Measurements from ENCODE around the gene COL19A1.

COL19A1 gene

GRCh38 chr6:70180901-70181599, 314.7 kb downstream of the COL19A1 start:
- DNase-seq, result no peak

- no peak for DNase-seq
Measured at GRCh38 chr6:70183538-70183937, 317.2 kb downstream of the COL19A1 start.

- no peak for DNase-seq
Measured at GRCh38 chr6:70184723-70185122, 318.4 kb downstream of the COL19A1 start.

GRCh38 chr6:70186461-70186860, 320.1 kb downstream of the COL19A1 start:
- no peak for DNase-seq

GRCh38 chr6:70188202-70188601, 321.8 kb downstream of the COL19A1 start:
- DNase-seq, result no peak

- no peak for DNase-seq
Measured at GRCh38 chr6:70194421-70194820, 328.1 kb downstream of the COL19A1 start.

- no peak for DNase-seq
Measured at GRCh38 chr6:70196531-70196930, 330.2 kb downstream of the COL19A1 start.

GRCh38 chr6:70198785-70199184, 332.4 kb downstream of the COL19A1 start:
- no peak for DNase-seq

- no peak for DNase-seq
Measured at GRCh38 chr6:70208235-70208790, 342.0 kb downstream of the COL19A1 start.

- DNase-seq, result no peak
Measured at GRCh38 chr6:70210462-70210861, 344.1 kb downstream of the COL19A1 start.

- DNase-seq, result no peak
Measured at GRCh38 chr6:70215460-70216108, 349.2 kb downstream of the COL19A1 start.

GRCh38 chr6:70216767-70217166, 350.4 kb downstream of the COL19A1 start:
- no peak for DNase-seq

- DNase-seq, result no peak
Measured at GRCh38 chr6:70219943-70220613, 353.7 kb downstream of the COL19A1 start.

GRCh38 chr6:70221025-70221714, 354.8 kb downstream of the COL19A1 start:
- no peak for DNase-seq

GRCh38 chr6:70221715-70222438, 355.5 kb downstream of the COL19A1 start:
- DNase-seq, result no peak

- no peak for DNase-seq
Measured at GRCh38 chr6:70222439-70222749, 356.0 kb downstream of the COL19A1 start.

- DNase-seq, result no peak
Measured at GRCh38 chr6:70225055-70225454, 358.7 kb downstream of the COL19A1 start.

GRCh38 chr6:70231311-70231710, 365.0 kb downstream of the COL19A1 start:
- no peak for DNase-seq

- DNase-seq, result no peak
Measured at GRCh38 chr6:70234561-70235236, 368.3 kb downstream of the COL19A1 start.

GRCh38 chr6:70236343-70236742, 370.0 kb downstream of the COL19A1 start:
- no peak for DNase-seq

- no peak for DNase-seq
Measured at GRCh38 chr6:70241031-70241430, 374.7 kb downstream of the COL19A1 start.

GRCh38 chr6:70241991-70242420, 375.6 kb downstream of the COL19A1 start:
- DNase-seq, result no peak

All from activated CD8-positive, alpha-beta memory T cell treated with anti-CD3 and anti-CD28 coated beads for 24 hours (primary cell).